GM15510 (cell line): Measurements from ENCODE around the gene ZSCAN26.

Experiments used
- POLR2A ChIP-seq: IDR thresholded peaks from 3 replicates; pipeline ENCODE4 v1.6.1; 2011; ENCODE audit warnings: borderline replicate concordance; ENCODE audit not compliant: insufficient read length; ENCODE audit errors: extremely low read depth

ZSCAN26 gene

DNA sequence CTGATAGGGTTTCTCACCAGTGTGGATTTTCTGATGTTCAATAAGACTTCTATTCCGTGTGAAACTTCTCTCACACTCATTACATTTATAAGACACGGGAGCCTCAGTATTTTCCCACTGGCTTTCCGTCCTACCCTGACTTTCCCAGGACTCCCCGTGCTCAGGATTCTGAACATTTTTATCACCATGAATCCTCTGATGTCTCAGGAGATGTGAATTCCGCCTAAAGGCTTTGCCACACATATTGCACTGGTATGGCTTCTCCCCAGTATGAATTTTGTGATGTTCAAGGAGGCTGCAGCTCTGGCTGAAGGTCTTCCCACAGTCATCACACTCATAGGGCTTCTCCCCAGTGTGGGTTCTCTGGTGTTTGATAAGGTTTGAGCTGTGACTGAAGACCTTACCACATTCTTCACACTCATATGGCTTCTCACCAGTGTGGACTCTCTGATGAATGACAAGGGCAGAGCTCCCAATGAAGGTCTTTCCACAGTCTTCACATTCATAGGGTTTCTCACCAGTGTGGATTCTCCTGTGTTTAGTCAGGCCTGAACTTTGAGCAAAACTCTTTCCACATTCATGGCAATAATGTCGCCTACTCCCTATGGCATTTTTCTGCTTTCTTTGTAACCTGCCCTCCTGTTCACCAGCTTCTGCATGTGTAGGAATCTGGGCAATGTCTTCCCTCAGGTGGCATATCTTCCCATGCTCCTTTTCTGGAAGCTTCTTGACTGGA is 21.6 kb upstream of the ZSCAN26 start:
- no peak for TF ChIP-seq POLR2A

DNA sequence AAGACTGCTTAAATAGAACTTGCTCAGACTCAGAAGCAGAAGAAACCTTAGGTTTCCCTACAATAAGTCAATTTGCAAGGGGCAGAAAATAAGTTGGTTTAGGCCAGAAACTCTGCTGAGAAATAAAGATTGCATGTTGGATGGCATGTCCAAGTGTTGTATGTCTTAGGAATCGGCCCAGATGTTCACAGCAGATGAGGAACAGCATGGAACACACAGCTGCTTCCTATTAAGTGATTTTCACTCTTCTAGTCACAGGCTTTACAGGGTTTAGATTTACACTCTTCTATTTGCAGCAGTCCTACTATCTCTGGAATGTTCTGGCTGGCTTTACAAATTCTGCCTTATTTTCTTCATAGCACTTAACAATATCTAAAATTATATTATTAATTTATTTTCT is 18.0 kb upstream of the ZSCAN26 start:
- no peak for TF ChIP-seq POLR2A

DNA sequence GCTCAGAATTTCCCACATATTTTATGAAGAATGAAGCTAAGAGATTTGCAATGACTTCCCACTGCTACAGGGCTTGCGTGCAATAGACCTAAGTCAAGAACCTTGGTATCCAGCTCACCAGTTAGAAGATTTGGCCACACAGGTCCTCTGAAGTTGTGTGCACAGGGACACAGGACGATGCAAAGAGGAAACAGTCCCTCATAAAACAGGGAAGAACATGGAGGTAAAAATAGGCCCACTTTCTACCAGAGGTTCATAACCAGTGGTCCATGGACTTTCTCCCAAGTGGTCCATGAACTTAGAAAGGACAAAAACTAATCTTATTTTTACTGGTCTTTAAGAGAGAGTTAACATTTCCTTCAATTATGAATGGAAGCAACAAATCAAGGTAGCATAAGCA is 16.2 kb upstream of the ZSCAN26 start:
- TF ChIP-seq POLR2A, result no peak

DNA sequence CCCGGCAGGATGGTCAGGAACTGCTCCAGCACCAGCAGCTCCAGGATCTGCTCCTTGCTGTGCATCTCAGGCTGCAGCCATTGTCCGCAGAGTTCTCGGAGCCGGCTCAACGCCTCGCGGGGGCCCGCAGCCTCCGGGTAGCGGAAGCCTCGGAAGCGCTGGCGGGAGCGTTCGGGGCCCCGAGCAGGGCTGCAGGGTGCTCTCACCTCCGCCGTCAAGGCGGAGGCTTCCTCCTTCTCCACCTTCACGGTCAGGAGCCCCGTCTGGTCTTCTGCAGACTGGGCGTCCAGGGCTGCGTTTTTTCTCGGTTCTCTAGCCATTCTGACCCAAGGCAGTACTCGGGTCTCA is 15.3 kb upstream of the ZSCAN26 start:
- TF ChIP-seq POLR2A, result no peak

DNA sequence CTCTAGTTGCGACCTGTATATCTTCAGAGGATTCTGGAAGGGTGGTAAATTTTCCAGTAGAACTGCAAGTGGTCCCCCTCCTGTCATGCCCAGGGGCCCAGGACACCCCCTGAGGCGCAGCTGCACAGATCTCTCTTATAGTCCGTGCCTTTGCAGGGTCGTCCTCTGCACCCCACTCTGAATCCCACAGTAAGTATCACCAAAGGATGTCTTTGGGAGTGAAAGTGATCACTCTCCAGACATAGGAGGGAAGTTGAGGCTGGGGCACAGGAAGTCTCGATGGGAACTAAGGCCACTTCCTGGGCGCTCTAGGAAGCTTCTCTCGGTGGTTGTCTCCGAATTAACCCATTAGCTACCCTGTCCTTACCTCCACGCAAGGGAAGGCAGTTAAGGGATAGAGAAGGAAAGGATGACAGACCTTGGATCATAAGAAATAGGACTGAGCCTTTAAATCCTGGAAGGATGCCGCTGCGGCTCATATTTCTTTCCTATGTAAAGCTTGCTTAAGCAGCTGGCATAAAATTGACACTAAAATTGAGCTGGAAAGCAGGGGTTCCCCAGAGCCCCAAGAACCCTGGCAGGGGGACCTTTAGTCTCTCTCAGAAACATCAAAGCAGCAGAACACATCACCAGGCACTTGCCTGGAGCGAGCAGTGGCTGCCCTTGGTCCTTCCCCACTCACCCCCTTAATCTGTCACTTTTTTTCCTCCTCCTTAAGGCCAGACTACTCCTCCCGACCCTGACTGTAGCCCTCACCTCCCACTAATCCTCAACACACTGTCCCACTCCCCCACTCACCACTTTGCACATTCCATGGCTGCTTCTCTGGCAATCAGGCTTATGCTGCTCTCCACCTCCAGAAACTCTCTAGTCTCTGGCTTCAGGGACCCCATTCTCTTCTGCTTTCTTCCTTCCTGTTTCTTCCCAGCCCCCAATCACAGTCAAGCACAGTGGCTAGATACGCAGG is 14.7 kb upstream of the ZSCAN26 start, which contains the start of gene ZKSCAN4:
Gene ZKSCAN4, minus strand, starts transcription at position 261 of the 967 bp plus-strand sequence. CDS start 289 bp downstream, outside the sequence.
- TF ChIP-seq POLR2A, result peak; percentile 32

DNA sequence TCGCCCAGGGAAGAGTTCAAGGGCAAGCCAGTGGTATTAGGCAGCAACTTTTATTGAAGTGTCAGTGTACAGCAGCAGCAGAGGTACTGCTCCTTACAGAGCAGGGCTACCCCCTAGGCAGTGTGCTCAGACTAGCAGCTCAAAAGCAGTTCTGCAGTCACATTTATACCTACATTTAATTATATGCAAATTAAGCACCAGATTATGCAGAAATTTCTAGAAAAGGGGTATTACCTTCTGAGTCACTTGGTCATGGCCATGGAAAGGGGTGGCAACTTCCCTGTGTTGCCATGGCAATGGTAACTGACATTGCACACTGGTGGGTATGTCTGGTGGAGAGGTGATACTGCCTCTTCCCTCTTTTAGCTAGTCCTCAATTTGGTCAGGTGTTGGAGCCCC is 12.8 kb upstream of the ZSCAN26 start:
- no peak for TF ChIP-seq POLR2A

DNA sequence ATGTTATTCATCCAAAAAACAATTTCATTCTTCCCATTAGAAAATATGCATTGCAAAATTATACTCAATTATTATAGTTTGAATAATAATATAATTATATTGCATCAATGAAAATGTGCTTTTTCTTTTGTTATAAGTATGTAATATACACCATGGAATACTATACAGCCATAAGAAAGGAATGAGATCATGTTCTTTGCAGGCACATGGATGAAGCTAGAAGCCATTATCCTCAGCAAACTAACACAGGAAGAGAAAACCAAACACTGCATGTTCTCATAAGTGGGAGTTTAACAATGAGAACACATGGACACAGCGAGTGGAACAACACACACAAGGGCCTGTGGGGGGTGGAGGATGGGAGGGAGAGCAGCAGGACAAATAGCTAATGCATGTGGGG is 9.9 kb upstream of the ZSCAN26 start:
- TF ChIP-seq POLR2A, result no peak

DNA sequence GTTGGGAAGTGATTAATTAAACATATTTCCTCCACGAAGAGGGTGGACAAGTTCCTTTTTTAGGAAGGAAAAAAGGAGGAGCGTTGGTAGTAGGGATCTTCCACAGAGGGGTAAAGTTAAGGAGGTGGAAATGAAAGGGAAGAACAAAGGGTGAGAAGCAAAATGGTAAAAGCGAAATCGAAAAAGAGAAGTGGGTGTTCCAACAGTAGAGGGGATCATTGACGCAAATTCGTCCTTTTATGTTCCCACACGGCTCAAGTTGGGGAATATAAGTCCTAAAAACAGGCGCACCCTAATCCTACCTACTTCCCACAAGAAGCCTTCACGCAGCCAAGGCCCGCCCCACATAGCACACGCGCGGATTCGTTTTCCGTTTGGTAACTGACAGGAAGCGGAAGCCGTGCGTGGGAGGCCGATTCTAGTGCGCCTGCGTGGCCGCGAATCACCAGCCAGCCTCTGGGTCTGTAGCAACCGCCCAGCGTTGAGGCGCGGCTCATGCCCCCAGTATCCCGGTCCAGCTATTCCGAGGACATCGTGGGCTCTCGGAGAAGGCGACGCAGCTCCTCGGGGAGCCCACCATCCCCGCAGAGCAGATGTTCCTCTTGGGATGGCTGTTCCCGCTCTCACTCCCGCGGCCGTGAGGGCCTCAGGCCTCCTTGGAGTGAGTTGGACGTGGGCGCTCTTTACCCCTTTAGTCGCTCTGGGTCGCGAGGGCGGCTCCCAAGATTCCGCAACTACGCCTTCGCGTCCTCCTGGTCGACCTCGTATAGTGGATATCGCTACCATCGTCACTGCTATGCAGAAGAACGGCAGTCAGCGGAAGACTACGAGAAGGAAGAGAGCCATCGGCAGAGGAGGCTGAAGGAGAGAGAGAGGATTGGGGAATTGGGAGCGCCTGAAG is 7.8 kb upstream of the ZSCAN26 start, which contains the start of gene NKAPL:
Gene NKAPL, plus strand, starts transcription at position 421 of the 901 bp plus-strand sequence. Its CDS starts 75 bp downstream, at position 496.
- TF ChIP-seq POLR2A, result no peak

DNA sequence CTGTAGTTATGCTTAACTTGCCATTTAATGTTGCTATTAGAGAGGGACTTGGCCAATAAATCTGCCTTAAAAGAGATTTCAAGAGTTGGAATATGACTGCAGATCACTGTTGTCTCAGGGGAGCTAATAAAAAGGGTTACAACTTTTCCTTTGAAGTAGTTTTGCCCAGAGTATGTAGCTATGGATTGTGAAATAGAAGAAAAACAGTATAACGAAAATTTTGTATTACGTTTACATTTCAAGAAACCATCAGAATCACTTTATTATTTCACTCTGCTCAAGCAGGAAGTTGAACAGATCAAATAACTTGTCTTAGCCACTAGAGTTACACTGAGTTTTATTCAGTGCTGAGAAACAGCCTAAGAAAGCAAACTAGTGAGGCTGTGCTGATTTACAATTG is 3.0 kb upstream of the ZSCAN26 start:
- no peak for TF ChIP-seq POLR2A

DNA sequence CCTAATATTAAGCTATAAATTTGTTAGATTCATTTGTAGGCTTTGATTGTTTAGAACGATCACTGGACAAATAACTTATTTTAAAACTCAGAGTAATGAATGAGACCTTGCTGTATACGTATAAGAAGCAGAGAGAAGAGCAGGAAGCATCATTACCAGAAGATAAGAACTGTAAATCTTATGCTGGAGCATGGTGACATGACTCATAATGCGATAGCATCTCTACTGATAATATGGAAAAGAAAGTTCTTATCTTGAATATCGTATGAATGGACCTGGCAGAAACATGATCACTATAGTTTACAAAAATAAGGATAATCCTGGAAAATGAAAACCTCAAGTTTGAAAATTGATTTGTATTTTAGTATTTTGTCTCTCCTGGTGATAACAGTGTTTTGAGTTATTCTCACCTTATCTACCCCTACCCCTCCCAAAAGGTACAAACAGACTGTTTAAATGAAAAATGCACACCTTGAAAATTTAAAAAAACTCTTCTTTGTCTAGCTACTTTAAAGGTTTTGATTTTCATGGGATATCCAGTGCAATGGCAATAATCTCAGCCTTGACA is 2.0 kb upstream of the ZSCAN26 start:
- TF ChIP-seq POLR2A, result no peak

DNA sequence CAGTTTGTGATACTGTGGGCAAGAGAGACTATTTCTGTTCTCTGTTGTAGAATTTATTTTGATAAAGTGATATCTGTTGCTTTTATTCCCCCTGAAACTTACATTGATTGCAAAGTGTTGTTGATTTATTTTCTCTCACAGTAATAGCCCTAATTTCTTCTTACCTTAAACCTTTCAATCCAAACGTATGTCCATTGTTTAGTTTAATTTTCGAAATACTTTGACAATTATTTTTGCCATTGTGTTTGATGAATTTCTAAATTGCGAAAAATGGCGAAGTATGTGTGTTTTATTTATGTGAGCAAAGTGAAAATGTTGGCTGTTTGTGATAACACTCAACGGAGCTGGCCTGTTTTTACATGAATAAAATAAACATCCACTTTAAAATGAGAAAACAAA is 381 bp upstream of the ZSCAN26 start:
- TF ChIP-seq POLR2A, result no peak

DNA sequence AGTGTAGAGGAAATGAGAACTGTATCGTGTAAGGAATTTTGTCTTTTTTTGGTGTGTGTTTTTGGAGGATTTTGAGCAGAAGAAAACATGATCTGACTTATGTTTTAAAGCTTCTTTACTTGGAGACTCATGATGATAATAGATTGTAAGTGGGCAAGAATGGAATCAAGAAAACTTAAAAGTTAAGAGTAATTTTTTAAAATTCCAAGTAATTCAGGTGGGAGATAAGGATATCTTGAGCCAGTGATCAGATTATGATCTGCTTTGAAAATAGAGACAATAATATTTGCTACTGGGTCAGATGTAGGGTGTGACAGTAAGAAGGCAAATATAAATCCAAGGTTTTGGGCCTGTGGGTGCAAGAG is 734 bp downstream of the ZSCAN26 start:
- TF ChIP-seq POLR2A, result no peak

DNA sequence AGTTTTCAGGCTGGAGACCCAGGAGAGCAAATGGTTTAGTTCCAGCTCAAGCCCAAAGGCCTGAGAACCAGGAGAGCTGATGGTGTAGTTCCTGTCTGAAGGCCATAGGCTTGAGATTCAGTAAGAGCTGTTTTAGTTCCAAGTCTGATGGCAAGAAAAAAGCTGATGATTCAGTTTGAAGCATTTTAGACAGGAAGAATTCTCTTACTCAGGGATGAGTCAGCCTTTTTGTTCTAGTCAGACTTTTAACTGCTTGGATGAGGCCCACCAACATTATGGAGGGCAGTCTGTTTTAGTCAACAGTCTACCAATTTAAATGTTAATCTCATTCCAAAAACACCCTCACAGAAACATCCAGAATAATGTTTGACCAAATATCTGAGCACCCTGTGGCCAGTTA is 2.5 kb downstream of the ZSCAN26 start:
- TF ChIP-seq POLR2A, result no peak

DNA sequence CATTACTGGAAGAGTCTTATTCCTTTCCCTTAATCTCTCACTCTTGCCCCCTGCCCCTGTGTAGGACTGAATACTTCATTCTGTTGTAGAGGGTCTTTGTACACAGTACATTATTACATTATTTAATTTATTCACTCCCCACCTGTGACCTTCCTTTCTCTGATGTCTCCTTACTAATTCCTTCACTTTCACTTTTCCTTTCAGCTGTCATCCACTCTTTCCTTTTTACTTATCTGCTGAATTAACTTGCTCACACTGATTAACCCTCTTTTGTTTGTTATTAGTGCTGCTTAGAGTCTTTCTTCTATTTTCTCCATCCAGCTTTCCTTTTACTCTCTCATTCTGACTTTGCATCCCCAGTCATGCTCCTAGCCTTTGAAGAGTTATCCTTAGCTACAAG is 7.9 kb downstream of the ZSCAN26 start:
- TF ChIP-seq POLR2A, result no peak
